IPS-18c (cell line): ENCODE data around the gene TMEM63A.
"Not testable (repeated sequence)": the region's sequence is repeated elsewhere in the genome, so short reads cannot be mapped to it uniquely, and the experiment has no call there.

Experiments used
- H3K4me3 ChIP-seq: 2 replicates; pipeline ENCODE4 v1.7.0; 2013; ENCODE audit warnings: low read depth, mild to moderate bottlenecking, low read length, moderate library complexity; ENCODE audit not compliant: insufficient read depth
- H3K9me3 ChIP-seq: one replicate; pipeline ENCODE4 v1.6.1; 2013; ENCODE audit warnings: mild to moderate bottlenecking, low read length, moderate library complexity; ENCODE audit not compliant: control insufficient read depth, insufficient read depth

TMEM63A gene

DNA sequence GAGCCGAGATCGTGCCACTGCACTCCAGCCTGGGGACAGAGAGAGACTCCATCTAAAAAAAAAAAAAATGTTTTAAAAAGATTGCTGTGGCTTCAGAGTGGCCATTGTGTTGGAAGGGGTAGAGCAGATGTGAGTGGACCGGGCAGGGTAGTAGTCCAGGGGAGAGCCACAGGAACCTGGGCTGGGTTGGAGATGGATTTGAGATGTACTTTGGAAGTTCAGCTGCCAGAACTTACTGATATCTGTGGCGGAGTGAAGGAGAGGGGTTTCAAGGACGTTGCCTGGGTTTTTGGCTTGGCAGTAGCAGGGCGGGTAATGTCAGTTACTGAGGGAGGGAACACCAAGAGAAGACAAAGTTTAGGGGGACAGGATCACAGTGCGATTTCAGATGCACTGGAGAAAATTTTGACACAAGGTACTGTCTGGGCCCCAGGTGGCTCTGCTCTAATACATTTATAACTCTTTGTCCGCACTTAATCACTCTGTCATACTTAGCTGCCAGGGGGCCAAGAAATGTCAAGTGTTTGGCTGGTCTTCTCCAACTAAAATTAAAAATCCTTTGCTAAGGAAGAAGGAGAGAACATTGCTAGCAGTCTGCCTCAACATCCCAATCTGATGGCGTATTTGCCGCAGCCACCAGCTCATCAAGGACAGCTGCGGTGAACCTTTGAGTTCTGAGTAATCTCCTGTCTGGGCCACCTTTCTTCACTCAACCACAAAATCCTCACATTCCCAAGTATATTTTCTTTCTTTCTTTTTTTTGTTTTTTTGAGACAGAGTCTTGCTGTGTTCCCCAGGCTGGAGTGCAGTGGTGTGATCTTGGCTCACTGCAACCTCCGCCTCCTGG, 62.6 kb downstream of the TMEM63A start:
- Histone ChIP-seq H3K9me3 (no peaks in the 10 kb centered on the region), H3K4me3 (no peak overlapping the region)

DNA sequence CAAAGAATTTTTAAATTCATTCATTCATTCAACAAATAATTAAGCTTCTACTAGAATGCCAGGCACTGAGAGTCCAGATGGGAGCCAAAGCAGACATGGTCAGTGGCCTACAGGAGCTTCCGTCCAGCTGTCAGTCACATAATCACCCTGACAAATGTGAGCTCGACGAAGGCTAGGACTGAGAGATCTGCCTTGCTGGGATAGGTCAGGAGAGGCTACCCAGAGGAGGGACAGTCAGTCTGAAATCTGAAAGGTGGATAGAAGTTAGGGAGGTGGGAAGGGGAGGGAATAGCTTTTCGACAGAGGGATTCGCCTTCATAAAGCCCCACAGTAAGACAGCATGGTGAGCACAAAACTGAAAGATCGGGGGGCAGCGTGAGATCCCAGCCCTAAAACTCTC, 64.0 kb downstream of the TMEM63A start:
- H3K4me3 ChIP-seq: no peak overlapping the region
- H3K9me3 ChIP-seq: no peaks in the 10 kb centered on the region

GRCh38 chr1:225817611-225818061, 64.5 kb downstream of the TMEM63A start:
- no peaks in the 10 kb centered on the region for H3K9me3 ChIP-seq
- H3K4me3 ChIP-seq: peak overlapping the region; percentile 15; the same call in 1 of the 2 replicates

DNA sequence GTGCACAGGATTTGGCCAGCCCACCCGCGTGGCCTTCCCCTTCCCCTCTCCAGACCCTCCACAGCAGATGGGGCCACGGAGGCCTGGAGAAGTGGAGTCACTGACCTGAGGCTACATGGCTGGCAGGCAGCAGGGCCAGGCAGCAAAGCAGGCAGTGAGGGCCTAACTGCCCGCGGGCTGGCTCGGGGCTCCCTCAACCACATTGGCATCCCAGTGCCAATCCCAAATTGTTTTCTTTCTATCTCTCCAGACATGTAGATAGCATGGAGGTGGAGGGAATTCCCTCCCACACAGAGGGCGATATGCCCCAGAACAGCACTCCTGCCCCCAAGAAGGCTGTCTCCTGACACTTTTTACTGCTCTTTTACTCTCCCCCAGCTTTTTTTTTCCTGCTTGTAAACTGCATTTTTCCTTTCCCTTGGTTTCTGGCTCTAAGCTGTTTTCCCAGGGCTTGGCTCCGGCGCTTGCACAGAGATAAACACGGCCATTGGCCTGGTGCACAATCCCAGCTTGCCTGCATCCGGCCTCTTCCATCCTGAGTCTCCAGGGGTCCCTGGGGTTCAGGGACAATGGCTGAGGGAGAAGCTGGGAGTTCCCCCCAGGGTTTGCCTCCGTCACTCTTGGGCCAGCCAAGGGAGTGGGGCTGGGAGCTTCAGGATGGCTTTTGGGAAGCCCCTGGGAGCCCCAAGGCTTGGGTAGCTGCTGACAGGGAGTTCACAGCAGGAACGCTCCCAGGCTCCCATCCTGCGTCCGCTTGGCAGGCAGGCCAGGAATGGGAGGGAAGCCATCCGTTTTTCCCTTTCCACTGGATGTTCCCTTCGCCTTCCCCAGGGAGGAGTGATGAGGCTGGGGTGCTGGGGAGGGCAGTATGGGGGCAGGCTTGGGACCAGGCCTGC, 65.3 kb downstream of the TMEM63A start:
- Histone ChIP-seq H3K9me3 (no peaks in the 10 kb centered on the region), H3K4me3 (peak overlapping the region; percentile 15; the same call in 1 of the 2 replicates)

DNA sequence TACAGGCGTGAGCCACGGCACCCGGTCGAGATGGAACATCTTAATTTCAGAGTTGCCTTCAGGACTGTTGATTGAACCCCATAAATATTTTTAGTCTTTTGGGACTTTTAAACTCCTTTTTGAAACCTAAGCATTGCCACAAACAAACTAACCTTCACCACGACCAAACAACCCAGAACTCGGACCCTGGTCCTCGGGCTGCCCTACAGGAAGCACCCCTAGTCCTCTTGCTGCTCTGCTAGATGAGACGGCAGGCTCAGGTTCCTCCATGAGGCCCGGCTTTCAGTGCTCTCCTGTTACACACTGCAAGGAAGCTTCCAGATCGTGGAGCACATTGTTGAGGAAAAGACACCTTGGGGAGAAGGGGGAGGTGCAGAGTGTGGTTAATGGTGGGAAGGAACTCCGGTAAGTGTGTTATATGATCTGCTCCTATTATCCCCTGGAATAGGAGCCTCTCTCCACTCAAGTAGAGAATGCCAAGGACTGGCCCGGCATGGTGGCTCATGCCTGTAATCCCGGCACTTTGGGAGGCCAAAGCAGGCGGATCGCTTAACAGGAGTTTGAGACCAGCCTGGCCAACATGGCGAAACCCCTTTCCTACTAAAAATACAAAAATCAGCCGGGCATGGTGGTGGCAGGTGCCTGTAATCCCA, 66.5 kb downstream of the TMEM63A start:
- Histone ChIP-seq H3K4me3 (no peak overlapping the region), H3K9me3 (no peaks in the 10 kb centered on the region)

- H3K4me3 ChIP-seq, H3K9me3 ChIP-seq: not testable (repeated sequence)
These were observed 67.1 kb downstream of the TMEM63A start for GRCh38 chr1:225815090-225815489.

- H3K9me3 ChIP-seq: no peaks in the 10 kb centered on the region
- no peak overlapping the region for H3K4me3 ChIP-seq
These were observed 67.8 kb downstream of the TMEM63A start for GRCh38 chr1:225814381-225814780.

GRCh38 chr1:225813214-225813964, 68.8 kb downstream of the TMEM63A start:
- no peak overlapping the region for H3K4me3 ChIP-seq
- no peaks in the 10 kb centered on the region for H3K9me3 ChIP-seq

DNA sequence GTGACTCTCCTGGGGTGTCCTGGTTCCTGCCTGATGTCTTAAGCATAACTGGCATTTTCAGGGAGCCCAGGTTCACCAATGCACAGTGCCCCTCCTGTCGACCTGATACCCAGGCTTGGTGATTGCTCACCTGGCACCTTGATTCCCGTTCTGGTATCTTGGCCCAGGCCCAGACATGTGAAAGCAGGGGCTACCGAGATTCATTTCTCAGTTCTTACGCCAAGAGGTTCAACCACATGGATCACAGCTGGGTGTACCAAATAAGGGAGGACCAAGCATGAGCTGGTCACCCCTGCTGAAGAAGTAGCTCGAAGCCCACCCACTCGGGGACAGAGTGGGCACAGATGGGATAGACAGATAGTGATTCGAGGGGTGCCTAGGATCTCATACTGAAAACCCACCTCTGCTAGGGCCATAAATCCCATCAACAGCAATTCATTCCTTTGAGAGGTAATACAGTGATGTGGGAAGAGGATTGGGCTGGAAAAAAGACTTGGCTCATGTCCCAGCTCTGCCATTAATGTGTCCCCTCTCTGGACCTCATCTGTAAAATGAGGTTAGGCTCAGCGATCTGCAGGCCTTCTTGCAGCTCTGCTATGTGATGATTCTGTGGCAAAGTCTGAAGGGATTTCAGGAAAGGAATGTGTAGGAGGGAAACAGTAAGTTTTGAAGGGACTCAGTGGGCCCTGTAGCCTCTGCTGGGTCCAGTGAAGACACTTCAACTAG, 69.5 kb downstream of the TMEM63A start:
- Histone ChIP-seq H3K4me3 (no peak overlapping the region), H3K9me3 (no peaks in the 10 kb centered on the region)

DNA sequence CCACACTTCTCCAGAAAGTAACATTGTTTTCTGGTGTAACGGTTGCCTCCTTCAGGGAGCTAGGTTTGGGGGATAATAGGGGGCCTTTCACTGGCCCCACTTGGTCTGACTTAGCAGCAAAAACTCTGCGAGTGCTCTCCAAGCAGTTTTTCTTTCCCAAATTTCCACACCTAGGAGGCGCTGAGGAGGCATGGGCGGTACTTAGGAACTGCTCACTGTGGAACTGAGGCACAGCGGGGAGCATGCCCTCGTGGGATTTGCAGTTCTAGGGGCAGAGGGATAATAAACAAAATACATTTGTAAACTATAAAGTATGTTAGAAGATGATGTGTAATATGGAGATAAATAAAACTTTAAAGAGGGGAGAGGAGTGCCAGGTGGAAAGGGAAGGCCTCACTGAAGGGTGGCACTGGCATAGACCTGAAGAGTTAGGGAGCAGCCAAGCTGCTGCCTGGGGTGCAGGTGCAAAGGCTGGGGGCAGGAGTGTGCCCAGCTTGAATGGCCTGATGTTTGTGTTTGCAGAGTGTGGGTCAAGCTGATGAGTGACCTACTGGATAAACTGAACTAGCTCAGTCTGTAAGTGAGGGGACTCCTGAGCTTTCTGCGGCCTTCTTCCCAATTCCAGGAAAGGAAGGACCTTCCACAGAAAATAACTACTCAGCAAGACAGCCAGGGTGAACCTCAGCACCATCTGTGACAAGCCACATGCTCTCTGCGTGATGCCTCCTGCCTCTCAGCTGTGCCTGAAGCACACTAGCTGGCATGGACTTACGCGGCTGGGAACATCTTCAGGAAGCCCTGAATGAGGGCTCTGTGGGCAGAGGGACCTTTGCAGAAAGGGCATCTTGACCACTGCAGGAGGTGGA, 70.3 kb downstream of the TMEM63A start:
- Histone ChIP-seq H3K4me3 (peak overlapping the region; percentile 78), H3K9me3 (no peaks in the 10 kb centered on the region)

DNA sequence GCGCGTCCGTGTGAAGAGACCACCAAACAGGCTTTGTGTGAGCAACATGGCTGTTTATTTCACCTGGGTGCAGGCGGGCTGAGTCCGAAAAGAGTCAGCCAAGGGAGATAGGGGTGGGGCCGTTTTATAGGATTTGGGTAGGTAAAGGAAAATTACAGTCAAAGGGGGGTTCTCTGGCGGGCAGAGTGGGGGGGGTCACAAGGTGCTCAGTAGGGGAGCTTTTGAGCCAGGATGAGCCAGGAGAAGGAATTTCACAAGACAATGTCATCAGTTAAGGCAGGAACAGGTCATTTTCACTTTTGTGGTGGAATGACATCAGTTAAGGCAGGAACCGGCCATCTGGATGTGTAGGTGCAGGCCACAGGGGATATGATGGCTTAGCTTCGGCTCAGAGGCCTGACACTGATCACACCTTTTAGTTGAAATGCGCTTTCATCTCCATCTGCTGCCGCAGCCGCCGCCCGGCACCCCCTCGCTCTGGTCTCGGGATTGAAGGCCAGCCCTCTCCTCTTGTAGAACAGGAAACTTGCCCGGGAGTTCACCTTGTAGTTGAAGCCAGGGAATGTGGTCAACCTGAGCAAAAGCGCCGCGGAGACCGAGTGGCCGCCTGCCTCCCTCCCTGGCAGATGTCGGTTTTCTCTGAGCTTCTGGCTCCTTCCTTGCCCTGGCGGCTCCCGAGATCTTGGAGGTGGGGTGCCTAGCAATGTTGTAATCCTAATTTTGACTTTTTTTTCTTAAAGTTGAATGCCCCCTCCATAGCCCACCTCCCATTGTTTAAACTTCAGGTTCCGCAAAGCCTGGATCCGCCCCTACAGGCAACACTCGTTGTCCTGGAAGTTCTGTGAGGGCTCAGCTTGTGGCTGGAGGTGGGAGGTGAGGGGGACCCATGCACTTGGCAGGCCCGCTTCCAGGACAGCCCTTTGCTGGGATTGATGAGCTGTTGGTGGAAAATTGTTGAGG, 71.3 kb downstream of the TMEM63A start:
- not testable (repeated sequence) for H3K9me3 ChIP-seq
- H3K4me3 ChIP-seq: peak overlapping the region; percentile 78

GRCh38 chr1:225809842-225810578, 72.2 kb downstream of the TMEM63A start, which contains the start of gene EPHX1:
Gene EPHX1 (plus strand): TSS chr1:225810124. CDS start chr1:225828730, 18,606 bp downstream.
- peak within 1 kb of the TSS; percentile 78 for H3K4me3 ChIP-seq
- H3K9me3 ChIP-seq: no peaks in the 10 kb centered on the region

- Histone ChIP-seq H3K4me3 (no peak overlapping the region), H3K9me3 (no peaks in the 10 kb centered on the region)
These were observed 74.0 kb downstream of the TMEM63A start for GRCh38 chr1:225808136-225808535.

- not testable (repeated sequence) for H3K4me3 ChIP-seq, H3K9me3 ChIP-seq
These were observed 75.4 kb downstream of the TMEM63A start for GRCh38 chr1:225806736-225807135.
